Heart left ventricle (tissue), 13 donors: ENCODE results near the gene SRGAP3.

Experiments used
- CTCF ChIP-seq, 12 donors: fragments of 200-600 bp; sonication (generic) in 4 of 12; IDR thresholded peaks; one replicate each; pipeline versions ENCODE4 v1.5.0 to v1.8.0; 2018 to 2022; ENCODE audit warnings: antibody characterized with exemption in 12 of 12, mild to moderate bottlenecking in 5 of 12
- POLR2A ChIP-seq, 2 donors: fragments of 450-650 bp; IDR thresholded peaks; one replicate each; pipeline ENCODE4 v1.6.1; 2017; ENCODE audit warnings: antibody characterized with exemption in 2 of 2, mild to moderate bottlenecking in 2 of 2, moderate library complexity in 2 of 2
- donor health status: ischemic (EF 13 %, LVEDD 7.1; RV severe dilation, severe dysfunction).
- donor health status: DM: no; HTN: yes; CAD: no.
- donor health status: DM: no; HTN: no; CAD: no.
- donor health status: ischemic (EF 25% LVEDD 6.9; RV normal size, moderate dysfunction).
- donor health status: ischemic (EF 25% LVEDD 5.7; RV mildly dilated, moderate dysfunction).
- donor health status: ischemic (EF 35%, LVEDD 5.7; RV mildly dilated, moderate dysfunction).
- donor health status: nonischemic (EF 11% LVEDD 7.7; RV severe dilation, severe dysfunction).
- donor health status: DM: yes; HTN: yes; CAD: no.
- donor health status: PGD.
- donor health status: ischemic (EF 29% LVEDD 5.4; RV normal size, mild dysfunction).
- donor health status: nonischemic (EF 23%, LVEDD 6.1; RV moderate dilation, normal function).

- TF ChIP-seq CTCF (IDR thresholded peaks at IDR 0.05): no peak
- no peak for TF ChIP-seq POLR2A (IDR thresholded peaks at IDR 0.05)
Measured at GRCh38 chr3:9257092-9257491, 7.6 kb upstream of the SRGAP3 start.
